H9 (cell line): ENCODE measurements around the gene SYK. TPM values are rescaled to one million over a fixed set of nuclear protein-coding genes. Genes with fewer than 3 reads are reported as not detected.

Source experiments
- DNase-seq: peaks from one replicate; pipeline ENCODE4 v3.0.0-alpha.2; 2017
- H2AFZ ChIP-seq: one replicate; pipeline ENCODE4 v1.6.1; 2013; ENCODE audit warnings: mild to moderate bottlenecking, low read length, control low read depth, moderate library complexity
- H2AK5ac ChIP-seq: 2 replicates; pipeline ENCODE4 v1.6.1; 2013; ENCODE audit warnings: low read length, control low read depth, mixed read lengths; ENCODE audit not compliant: insufficient read length
- H2BK120ac ChIP-seq: one replicate; pipeline ENCODE4 v1.6.1; 2013; ENCODE audit warnings: low read depth, mild to moderate bottlenecking, low read length, control low read depth, inconsistent platforms; ENCODE audit not compliant: poor library complexity, severe bottlenecking
- H2BK12ac ChIP-seq: 2 replicates; pipeline ENCODE4 v1.6.1; 2013; ENCODE audit warnings: low read length, control low read depth, mixed read lengths, low read depth; ENCODE audit not compliant: insufficient read length
- H2BK15ac ChIP-seq: 2 replicates; pipeline ENCODE4 v1.6.1; 2013; ENCODE audit warnings: low read depth, low read length, control low read depth
- H2BK20ac ChIP-seq: one replicate; pipeline ENCODE4 v1.6.1; 2013; ENCODE audit warnings: low read depth, mild to moderate bottlenecking, low read length, control low read depth, inconsistent platforms; ENCODE audit not compliant: poor library complexity, severe bottlenecking
- H2BK5ac ChIP-seq: 2 replicates; pipeline ENCODE4 v1.6.1; 2013; ENCODE audit warnings: low read length, control low read depth, mixed read lengths; ENCODE audit not compliant: insufficient read length
- H3K14ac ChIP-seq: 2 replicates; pipeline ENCODE4 v1.6.1; 2013; ENCODE audit warnings: low read length, control low read depth; ENCODE audit not compliant: insufficient read depth
- H3K18ac ChIP-seq: 2 replicates; pipeline ENCODE4 v1.6.1; 2013; ENCODE audit warnings: low read depth, mild to moderate bottlenecking, mixed read lengths, low read length, control low read depth; ENCODE audit not compliant: insufficient read length
- H3K23ac ChIP-seq: 2 replicates; pipeline ENCODE4 v1.6.1; 2013; ENCODE audit warnings: low read length, control low read depth, mixed read lengths, low read depth; ENCODE audit not compliant: insufficient read length
- H3K23me2 ChIP-seq: 2 replicates; pipeline ENCODE4 v1.6.1; 2013; ENCODE audit warnings: low read depth, mild to moderate bottlenecking, mixed read lengths, low read length, control low read depth; ENCODE audit not compliant: insufficient read length, poor library complexity, severe bottlenecking
- H3K27ac ChIP-seq: 2 replicates; pipeline ENCODE4 v1.5.1; 2013; ENCODE audit warnings: low read length, control low read depth, mixed read lengths, low read depth; ENCODE audit not compliant: insufficient read length
- H3K27me3 ChIP-seq: 2 replicates; pipeline ENCODE4 v1.6.1; 2013; ENCODE audit warnings: low read length, control low read depth, inconsistent platforms; ENCODE audit not compliant: insufficient read depth
- H3K4ac ChIP-seq: 2 replicates; pipeline ENCODE4 v1.6.1; 2013; ENCODE audit warnings: low read depth, mild to moderate bottlenecking, control low read depth, inconsistent platforms, low read length, moderate library complexity
- H3K4me1 ChIP-seq: 2 replicates; pipeline ENCODE4 v1.6.1; 2013; ENCODE audit warnings: low read length, control low read depth, inconsistent platforms; ENCODE audit not compliant: insufficient read depth
- H3K4me2 ChIP-seq: 2 replicates; pipeline ENCODE4 v1.6.1; 2013; ENCODE audit warnings: low read length, control low read depth, mixed read lengths; ENCODE audit not compliant: insufficient read length, insufficient read depth
- H3K56ac ChIP-seq: 2 replicates; pipeline ENCODE4 v1.6.1; 2013; ENCODE audit warnings: low read depth, mild to moderate bottlenecking, mixed read lengths, low read length, control low read depth; ENCODE audit not compliant: insufficient read length
- H3K79me1 ChIP-seq: 2 replicates; pipeline ENCODE4 v1.6.1; 2013; ENCODE audit warnings: low read depth, mild to moderate bottlenecking, moderate library complexity, low read length, control low read depth, inconsistent platforms; ENCODE audit not compliant: insufficient read depth, poor library complexity, severe bottlenecking
- H3K79me2 ChIP-seq: 2 replicates; pipeline ENCODE4 v1.6.1; 2013; ENCODE audit warnings: low read length, control low read depth, inconsistent platforms; ENCODE audit not compliant: insufficient read depth
- H3K9ac ChIP-seq: 2 replicates; pipeline ENCODE4 v1.6.1; 2013; ENCODE audit warnings: low read length, control low read depth, mixed read lengths; ENCODE audit not compliant: insufficient read length; ENCODE audit errors: extremely low read depth
- H3K9me3 ChIP-seq: one replicate; pipeline ENCODE4 v1.6.1; 2013; ENCODE audit warnings: low read depth, low read length, inconsistent platforms; ENCODE audit not compliant: control insufficient read depth
- H3T11ph ChIP-seq: one replicate; pipeline ENCODE4 v1.6.1; 2013; ENCODE audit warnings: mild to moderate bottlenecking, low read length, control low read depth, inconsistent platforms
- H4K20me1 ChIP-seq: one replicate; pipeline ENCODE4 v1.6.1; 2013; ENCODE audit not compliant: control insufficient read depth, insufficient read length, insufficient read depth
- H4K5ac ChIP-seq: 2 replicates; pipeline ENCODE4 v1.6.1; 2013; ENCODE audit warnings: low read depth, mild to moderate bottlenecking, mixed read lengths, low read length, control low read depth; ENCODE audit not compliant: insufficient read length
- H4K8ac ChIP-seq: replicated peaks from 2 replicates; pipeline ENCODE4 v1.6.1; 2013; ENCODE audit warnings: low read length, control low read depth, mixed read lengths, low read depth; ENCODE audit not compliant: insufficient read length
- H4K91ac ChIP-seq: 2 replicates; pipeline ENCODE4 v1.6.1; 2013; ENCODE audit warnings: low read depth, mild to moderate bottlenecking, moderate library complexity, mixed read lengths, low read length, control low read depth; ENCODE audit not compliant: insufficient read length
- H3K27ac Mint-ChIP-seq, 3 experiments: 2 replicates in 2 of 3; 3 replicates in 1 of 3; pipeline ENCODE4 v1.8.0; 2020 to 2021; ENCODE audit warnings: mixed read lengths in 3 of 3, mild to moderate bottlenecking in 1 of 3, moderate library complexity in 1 of 3
- H3K27me3 Mint-ChIP-seq: 2 replicates; pipeline ENCODE4 v1.8.0; 2021; ENCODE audit warnings: low read depth, mild to moderate bottlenecking, moderate library complexity, mixed read lengths
- H3K36me3 Mint-ChIP-seq, 3 experiments: 2 replicates in 2 of 3; 3 replicates in 1 of 3; pipeline ENCODE4 v1.8.0; 2020 to 2021; ENCODE audit warnings: low read depth in 3 of 3, mixed read lengths in 3 of 3; ENCODE audit not compliant: insufficient read depth in 1 of 3
- H3K4me1 Mint-ChIP-seq, 2 experiments: 2 replicates each; pipeline ENCODE4 v1.8.0; 2020; ENCODE audit warnings: mixed read lengths in 2 of 2
- H3K4me3 Mint-ChIP-seq, 2 experiments: 2 replicates in 1 of 2; 3 replicates in 1 of 2; pipeline ENCODE4 v1.8.0; 2020 to 2021; ENCODE audit warnings: mild to moderate bottlenecking in 2 of 2, mixed read lengths in 2 of 2, moderate library complexity in 1 of 2
- H3K9me3 Mint-ChIP-seq, 2 experiments: 2 replicates in 1 of 2; 3 replicates in 1 of 2; pipeline ENCODE4 v1.8.0; 2020; ENCODE audit warnings: mild to moderate bottlenecking in 2 of 2, mixed read lengths in 2 of 2, moderate library complexity in 1 of 2
- WGBS: extraction: QIAGEN DNeasy Blood & Tissue Kit; methylation state at CpG from one replicate; pipeline ENCODE4 v1.1.7; 2013; ENCODE audit warnings: missing lambda C conversion rate, low lambda C conversion rate, mixed read lengths; ENCODE audit not compliant: insufficient read length; ENCODE audit errors: extremely low coverage; 5-methylcytosine and 5-hydroxymethylcytosine counted together
- total RNA-seq: library from RNA; stranded (reverse); gene quantifications from 2 replicates; pipeline ENCODE4 v1.2.1, GENCODE V29; 2021
- TF ChIP-seq, protein P1 (sequence below): fragments of 200-600 bp; sonication (generic); conservative IDR thresholded peaks from 3 replicates; pipeline ENCODE4 v1.8.0; 2021; ENCODE audit warnings: antibody characterized with exemption, mild to moderate bottlenecking

SYK gene
- total RNA-seq, 1 experiment from 2014 or later = 7.9 TPM

DNA sequence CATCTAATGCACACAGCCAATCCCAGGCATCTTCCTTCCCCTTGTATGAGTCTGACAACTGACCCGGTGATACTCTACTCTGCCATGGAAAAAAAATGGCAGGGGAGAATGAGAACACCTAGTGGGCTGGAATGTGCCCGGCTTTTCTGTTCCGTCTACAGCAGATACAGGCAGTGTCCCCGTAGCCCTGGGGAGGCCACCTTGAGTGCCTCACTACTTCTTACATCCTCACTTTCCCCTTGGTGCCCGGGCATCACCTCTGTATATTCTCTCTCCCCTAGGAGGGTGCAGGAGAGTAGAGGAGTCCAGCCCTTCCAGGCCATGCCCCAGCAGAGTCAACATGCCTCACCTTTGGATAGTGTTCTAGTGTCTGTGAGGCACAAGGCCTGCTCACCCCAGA lies 56.2 kb downstream of the SYK start:
- no peak overlapping the region for H2BK12ac ChIP-seq
- H3K79me1 ChIP-seq = no peaks in the 10 kb centered on the region
- H3K18ac ChIP-seq = no peak overlapping the region
- H3K14ac ChIP-seq = no peak overlapping the region
- no peaks in the 10 kb centered on the region for H3K9me3 Mint-ChIP-seq
- no peak overlapping the region; a peak in 2 of 7 replicates for H3K27ac Mint-ChIP-seq
- H3K23ac ChIP-seq = no peak overlapping the region
- no peaks in the 10 kb centered on the region for H3K79me2 ChIP-seq
- no peaks in the 10 kb centered on the region for H3K36me3 Mint-ChIP-seq
- H4K5ac ChIP-seq = no peak overlapping the region
- no peak overlapping the region for H3K27ac ChIP-seq
- no peak overlapping the region for H2AK5ac ChIP-seq
- no peak overlapping the region for H4K8ac ChIP-seq
- no peaks in the 10 kb centered on the region for H3K4me1 Mint-ChIP-seq
- no peak overlapping the region for H3K4me3 Mint-ChIP-seq
- no peak overlapping the region for H2BK20ac ChIP-seq
- H3K56ac ChIP-seq = no peak overlapping the region
- H3K9ac ChIP-seq = no peak overlapping the region
- TF ChIP-seq, protein P1, sequence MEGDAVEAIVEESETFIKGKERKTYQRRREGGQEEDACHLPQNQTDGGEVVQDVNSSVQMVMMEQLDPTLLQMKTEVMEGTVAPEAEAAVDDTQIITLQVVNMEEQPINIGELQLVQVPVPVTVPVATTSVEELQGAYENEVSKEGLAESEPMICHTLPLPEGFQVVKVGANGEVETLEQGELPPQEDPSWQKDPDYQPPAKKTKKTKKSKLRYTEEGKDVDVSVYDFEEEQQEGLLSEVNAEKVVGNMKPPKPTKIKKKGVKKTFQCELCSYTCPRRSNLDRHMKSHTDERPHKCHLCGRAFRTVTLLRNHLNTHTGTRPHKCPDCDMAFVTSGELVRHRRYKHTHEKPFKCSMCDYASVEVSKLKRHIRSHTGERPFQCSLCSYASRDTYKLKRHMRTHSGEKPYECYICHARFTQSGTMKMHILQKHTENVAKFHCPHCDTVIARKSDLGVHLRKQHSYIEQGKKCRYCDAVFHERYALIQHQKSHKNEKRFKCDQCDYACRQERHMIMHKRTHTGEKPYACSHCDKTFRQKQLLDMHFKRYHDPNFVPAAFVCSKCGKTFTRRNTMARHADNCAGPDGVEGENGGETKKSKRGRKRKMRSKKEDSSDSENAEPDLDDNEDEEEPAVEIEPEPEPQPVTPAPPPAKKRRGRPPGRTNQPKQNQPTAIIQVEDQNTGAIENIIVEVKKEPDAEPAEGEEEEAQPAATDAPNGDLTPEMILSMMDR = no peak
- no peak overlapping the region for H3T11ph ChIP-seq
- no peak overlapping the region for H3K4me2 ChIP-seq
- no peak overlapping the region for H2AFZ ChIP-seq
- H3K23me2 ChIP-seq = no peaks in the 10 kb centered on the region
- H3K27me3 ChIP-seq = no peaks in the 10 kb centered on the region
- no peak overlapping the region for H4K91ac ChIP-seq
- H2BK5ac ChIP-seq = no peak overlapping the region
- H3K4me1 ChIP-seq = no peaks in the 10 kb centered on the region
- H4K20me1 ChIP-seq = no peaks in the 10 kb centered on the region
- peak; percentile 10 for DNase-seq
- H2BK120ac ChIP-seq = no peak overlapping the region
- no peaks in the 10 kb centered on the region for H3K9me3 ChIP-seq
- no CpG with 5 or more reads among the region's 5 CpGs for WGBS
- no peak overlapping the region for H2BK15ac ChIP-seq
- H3K27me3 Mint-ChIP-seq = no peaks in the 10 kb centered on the region
- no peak overlapping the region for H3K4ac ChIP-seq
